ENCODE data around the gene EXD3.

DNA sequence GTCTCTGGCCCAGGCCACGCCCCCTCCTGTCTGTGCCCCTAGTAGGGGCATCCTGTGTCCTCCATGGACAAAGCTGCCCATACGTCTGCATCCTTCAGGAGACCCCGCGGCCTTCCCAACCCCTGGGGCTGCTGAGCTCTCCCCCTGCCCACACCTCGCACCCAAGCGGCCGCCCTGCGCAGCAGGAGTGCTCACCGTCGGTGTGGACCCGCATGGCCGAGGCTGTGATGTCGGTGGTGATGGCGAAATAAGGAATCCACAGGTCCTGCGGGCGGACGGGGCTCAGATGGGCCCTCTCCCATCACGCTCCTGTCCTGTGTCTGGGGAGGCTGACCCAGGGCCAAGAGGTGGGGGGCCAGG is 40.9 kb upstream of the EXD3 start:
- TF ChIP-seq POLR2A (IDR thresholded peaks at IDR 0.05): no peak
- TF ChIP-seq, protein P1, sequence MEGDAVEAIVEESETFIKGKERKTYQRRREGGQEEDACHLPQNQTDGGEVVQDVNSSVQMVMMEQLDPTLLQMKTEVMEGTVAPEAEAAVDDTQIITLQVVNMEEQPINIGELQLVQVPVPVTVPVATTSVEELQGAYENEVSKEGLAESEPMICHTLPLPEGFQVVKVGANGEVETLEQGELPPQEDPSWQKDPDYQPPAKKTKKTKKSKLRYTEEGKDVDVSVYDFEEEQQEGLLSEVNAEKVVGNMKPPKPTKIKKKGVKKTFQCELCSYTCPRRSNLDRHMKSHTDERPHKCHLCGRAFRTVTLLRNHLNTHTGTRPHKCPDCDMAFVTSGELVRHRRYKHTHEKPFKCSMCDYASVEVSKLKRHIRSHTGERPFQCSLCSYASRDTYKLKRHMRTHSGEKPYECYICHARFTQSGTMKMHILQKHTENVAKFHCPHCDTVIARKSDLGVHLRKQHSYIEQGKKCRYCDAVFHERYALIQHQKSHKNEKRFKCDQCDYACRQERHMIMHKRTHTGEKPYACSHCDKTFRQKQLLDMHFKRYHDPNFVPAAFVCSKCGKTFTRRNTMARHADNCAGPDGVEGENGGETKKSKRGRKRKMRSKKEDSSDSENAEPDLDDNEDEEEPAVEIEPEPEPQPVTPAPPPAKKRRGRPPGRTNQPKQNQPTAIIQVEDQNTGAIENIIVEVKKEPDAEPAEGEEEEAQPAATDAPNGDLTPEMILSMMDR (IDR thresholded peaks at IDR 0.05): no peak
